ENCODE measurements around the gene SCLT1. TPM values are rescaled to one million over a fixed set of nuclear protein-coding genes. Genes with fewer than 3 reads are reported as not detected.

The SCLT1 gene
- total RNA-seq, 1 experiment from 2014 or later: 11.3 TPM

GRCh38 chr4:129138810-129139496 is 45.6 kb upstream of the SCLT1 start:
- Histone ChIP-seq H3K79me2 (ENCODE audit: insufficient read depth, low read length) (no peaks in the 10 kb centered on the region), H3K23ac (ENCODE audit: insufficient read length, low read depth, low read length) (no peak overlapping the region), H3K27ac (ENCODE audit: insufficient read length, low read depth, low read length) (no peak overlapping the region), H3K14ac (ENCODE audit: insufficient read depth, low read length) (no peak overlapping the region), H3K4me2 (ENCODE audit: insufficient read depth, insufficient read length, low read length) (no peak overlapping the region), H4K8ac (replicated peaks; ENCODE audit: insufficient read length, low read depth, low read length) (no peak overlapping the region), H2AK5ac (ENCODE audit: insufficient read length, low read length) (no peak overlapping the region), H3K79me1 (ENCODE audit: insufficient read depth, low read depth, low read length, poor library complexity, severe bottlenecking) (no peaks in the 10 kb centered on the region), H3K9ac (ENCODE audit: extremely low read depth, insufficient read length, low read length) (no peak overlapping the region), H4K20me1 (ENCODE audit: control insufficient read depth, insufficient read depth, insufficient read length) (no peaks in the 10 kb centered on the region), H3K4ac (ENCODE audit: low read depth, low read length) (no peak overlapping the region), H3K27me3 (ENCODE audit: insufficient read depth, low read length) (no peaks in the 10 kb centered on the region), H2BK5ac (ENCODE audit: insufficient read length, low read length) (no peak overlapping the region), H3K56ac (ENCODE audit: insufficient read length, low read depth, low read length) (no peak overlapping the region), H2BK15ac (ENCODE audit: low read depth, low read length) (no peak overlapping the region), H2AFZ (ENCODE audit: low read length) (no peak overlapping the region), H4K91ac (ENCODE audit: insufficient read length, low read depth, low read length) (no peak overlapping the region), H2BK12ac (ENCODE audit: insufficient read length, low read depth, low read length) (no peak overlapping the region), H4K5ac (ENCODE audit: insufficient read length, low read depth, low read length) (no peak overlapping the region), H3T11ph (ENCODE audit: low read length) (no peak overlapping the region), H3K9me3 (ENCODE audit: control insufficient read depth, low read depth, low read length) (no peaks in the 10 kb centered on the region), H2BK120ac (ENCODE audit: low read depth, low read length, poor library complexity, severe bottlenecking) (no peak overlapping the region), H3K18ac (ENCODE audit: insufficient read length, low read depth, low read length) (no peak overlapping the region), H3K4me1 (ENCODE audit: insufficient read depth, low read length) (no peaks in the 10 kb centered on the region), H3K23me2 (ENCODE audit: insufficient read length, low read depth, low read length, poor library complexity, severe bottlenecking) (no peaks in the 10 kb centered on the region), H2BK20ac (ENCODE audit: low read depth, low read length, poor library complexity, severe bottlenecking) (no peak overlapping the region)
- H3K4me1 Mint-ChIP-seq: peaks cover 4 to 11% of the 10 kb centered on the region in 2 experiments; a peak in 3 of 4 replicates
- no peaks in the 10 kb centered on the region; the same call in 1 of the 2 replicates for H3K27me3 Mint-ChIP-seq (ENCODE audit: low read depth)
- H3K4me3 Mint-ChIP-seq: no peak overlapping the region
- WGBS (ENCODE audit: extremely low coverage, insufficient read length, low lambda C conversion rate): no CpG with 5 or more reads among the region's 6 CpGs
- TF ChIP-seq CTCF (conservative IDR thresholded peaks at IDR 0.05): no peak
- H3K27ac Mint-ChIP-seq: no peak overlapping the region
- H3K36me3 Mint-ChIP-seq (ENCODE audit: insufficient read depth in 1 of 3, low read depth in 3 of 3): no peaks in the 10 kb centered on the region; a peak in 1 of 7 replicates
- DNase-seq: no peak
- H3K9me3 Mint-ChIP-seq: no peaks in the 10 kb centered on the region
